Body of pancreas (tissue), 4 donors: ENCODE measurements around the gene VSX1.

Experiments
- CTCF ChIP-seq, 7 experiments: fragments of 450-650 bp in 4 of 7; fragments of 200-600 bp in 3 of 7; sonication (generic) in 3 of 7; IDR thresholded peaks; one replicate each; pipeline ENCODE4 v1.5.1; 2016 to 2019; ENCODE audit warnings: antibody characterized with exemption in 7 of 7
- POLR2A ChIP-seq, 3 donors: fragments of 450-650 bp; IDR thresholded peaks; one replicate each; pipeline ENCODE4 v1.6.1; 2016; ENCODE audit warnings: antibody characterized with exemption in 3 of 3, mild to moderate bottlenecking in 2 of 3

- TF ChIP-seq CTCF (IDR thresholded peaks at IDR 0.05) (no peak), POLR2A (IDR thresholded peaks at IDR 0.05) (no peak)
These were observed 50.7 kb downstream of the VSX1 start for GRCh38 chr20:25031241-25031640.
